ENCODE measurements around the gene NARS2. TPM values are rescaled to one million over a fixed set of nuclear protein-coding genes. Genes with fewer than 3 reads are reported as not detected.
"Not testable (repeated sequence)": the region's sequence is repeated elsewhere in the genome, so short reads cannot be mapped to it uniquely, and the experiment has no call there.

Gene NARS2
- total RNA-seq, 3 donors from 2014 or later: 13.3 to 21.8 (median 19.0) TPM

- DNase-seq (ENCODE audit: low spot score in 2 of 2): no peak
- Histone ChIP-seq H3K4me1 (no peaks in the 10 kb centered on the region), H3K27me3 (no peaks in the 10 kb centered on the region), H3K27ac (no peak overlapping the region), H3K4me3 (no peak overlapping the region), H3K9me3 (no peaks in the 10 kb centered on the region), H3K36me3 (no peaks in the 10 kb centered on the region)
- intact Hi-C loops (cut with DNase I; ENCODE audit: low total_unique reads): no loop called here
- TF ChIP-seq POLR2A (IDR thresholded peaks at IDR 0.05) (no peak), CTCF (IDR thresholded peaks at IDR 0.05) (no peak), POLR2AphosphoS5 (IDR thresholded peaks at IDR 0.05) (no peak)
Measured at GRCh38 chr11:78612721-78613377, 38.2 kb upstream of the NARS2 start.

DNA sequence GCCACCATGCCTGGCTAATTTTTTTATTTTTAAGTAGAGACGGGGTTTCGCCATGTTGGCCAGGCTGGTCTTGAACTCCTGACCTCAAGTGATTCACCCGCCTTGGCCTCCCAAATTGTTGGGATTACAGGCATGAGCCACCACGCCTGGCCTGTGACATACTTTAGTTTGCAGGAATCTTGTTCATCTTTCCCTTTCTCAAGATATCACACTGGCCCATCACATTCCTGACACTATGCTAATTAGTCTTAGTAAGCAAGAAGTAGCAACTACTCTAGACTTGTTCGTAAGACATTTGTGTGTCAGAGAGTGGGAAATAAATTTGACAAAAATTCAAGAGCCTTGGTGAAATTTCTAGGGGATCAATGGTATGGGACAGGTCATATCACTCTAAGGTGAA is 34.7 kb upstream of the NARS2 start:
- H3K9me3 ChIP-seq; H3K4me1 ChIP-seq; intact Hi-C loops (cut with DNase I; ENCODE audit: low total_unique reads); DNase-seq (ENCODE audit: low spot score in 2 of 2); H3K36me3 ChIP-seq; H3K27ac ChIP-seq; H3K4me3 ChIP-seq; H3K27me3 ChIP-seq: not testable (repeated sequence)

DNA sequence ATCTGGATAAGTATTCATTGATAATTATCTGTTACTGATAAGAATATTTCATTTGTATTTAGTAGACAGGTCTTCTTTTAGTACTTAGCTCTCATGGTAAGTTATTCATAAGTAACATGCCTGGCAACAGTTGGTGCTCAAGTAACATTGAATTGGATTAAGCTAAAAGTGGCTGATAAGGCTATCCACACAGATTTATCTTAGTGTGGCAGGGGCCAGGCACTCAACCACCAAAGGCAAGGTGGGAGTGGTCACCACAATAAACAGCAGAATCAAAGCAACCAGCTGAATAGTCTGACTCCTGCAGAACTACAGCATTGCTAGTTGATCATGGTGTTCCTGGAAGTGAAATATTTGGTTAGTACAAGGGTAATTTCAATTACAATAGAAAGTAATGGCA is 33.0 kb upstream of the NARS2 start:
- no peak for DNase-seq (ENCODE audit: low spot score in 2 of 2)
- TF ChIP-seq POLR2A (IDR thresholded peaks at IDR 0.05): no peak
- no peak for TF ChIP-seq POLR2AphosphoS5 (IDR thresholded peaks at IDR 0.05)
- no peak for TF ChIP-seq CTCF (IDR thresholded peaks at IDR 0.05)
- intact Hi-C loops (cut with DNase I; ENCODE audit: low total_unique reads): no loop called here

GRCh38 chr11:78606667-78607066 is 32.0 kb upstream of the NARS2 start:
- DNase-seq (ENCODE audit: low spot score in 2 of 2): no peak
- intact Hi-C loops (cut with DNase I; ENCODE audit: low total_unique reads): no loop called here
- no peaks in the 10 kb centered on the region for H3K36me3 ChIP-seq
- H3K4me1 ChIP-seq: no peaks in the 10 kb centered on the region
- no peak overlapping the region for H3K27ac ChIP-seq
- H3K4me3 ChIP-seq: no peak overlapping the region
- TF ChIP-seq CTCF (IDR thresholded peaks at IDR 0.05): no peak
- TF ChIP-seq POLR2AphosphoS5 (IDR thresholded peaks at IDR 0.05): no peak
- TF ChIP-seq POLR2A (IDR thresholded peaks at IDR 0.05): no peak
- no peaks in the 10 kb centered on the region for H3K9me3 ChIP-seq
- H3K27me3 ChIP-seq: peaks cover 0 to 7% of the 10 kb centered on the region in 2 donors

More for the DNA sequence above, 33.0 kb upstream of the NARS2 start:
- no peaks in the 10 kb centered on the region for H3K4me1 ChIP-seq
- H3K36me3 ChIP-seq: no peaks in the 10 kb centered on the region
- peaks cover 0 to 7% of the 10 kb centered on the region in 2 donors for H3K27me3 ChIP-seq
- H3K9me3 ChIP-seq: no peaks in the 10 kb centered on the region
- H3K4me3 ChIP-seq: no peak overlapping the region
- no peak overlapping the region for H3K27ac ChIP-seq

GRCh38 chr11:78605296-78605695 is 30.6 kb upstream of the NARS2 start:
- intact Hi-C loops (cut with DNase I; ENCODE audit: low total_unique reads): no loop called here
- Histone ChIP-seq H3K27me3 (peaks cover 0 to 7% of the 10 kb centered on the region in 2 donors), H3K4me1 (no peaks in the 10 kb centered on the region), H3K27ac (no peak overlapping the region), H3K36me3 (no peaks in the 10 kb centered on the region), H3K9me3 (no peaks in the 10 kb centered on the region), H3K4me3 (no peak overlapping the region)
- no peak for TF ChIP-seq CTCF (IDR thresholded peaks at IDR 0.05)
- TF ChIP-seq POLR2A (IDR thresholded peaks at IDR 0.05): no peak
- no peak for TF ChIP-seq POLR2AphosphoS5 (IDR thresholded peaks at IDR 0.05)
- DNase-seq (ENCODE audit: low spot score in 2 of 2): no peak

All from breast epithelium (tissue), 4 donors.